Uterus (tissue), 4 donors: ENCODE data around the gene SALL2. TPM values are rescaled to one million over a fixed set of nuclear protein-coding genes. Genes with fewer than 3 reads are reported as not detected.
A peak's percentile ranks its signal among the peaks of the same experiment; 100 is the strongest.

ENCODE experiments used
- DNase-seq, 2 donors: peaks; one replicate each; pipeline ENCODE4 v3.0.0-alpha.2; 2019 to 2020
- H3K27ac ChIP-seq, 2 donors: fragments of 200-600 bp; sonication (generic); 1 replicate in 1 of 2; 2 replicates in 1 of 2; pipeline ENCODE4 v1.5.1; 2016 to 2018
- H3K27me3 ChIP-seq, 2 donors: fragments of 200-600 bp; sonication (generic); one replicate each; pipeline ENCODE4 v1.5.1; 2018 to 2019; ENCODE audit warnings: control low read depth in 1 of 2
- H3K36me3 ChIP-seq, 2 donors: fragments of 200-600 bp; sonication (generic); one replicate each; pipeline ENCODE4 v1.5.1; 2019; ENCODE audit warnings: control low read depth in 1 of 2
- H3K4me1 ChIP-seq, 2 donors: fragments of 200-600 bp; sonication (generic); one replicate each; pipeline ENCODE4 v1.5.1; 2018 to 2019; ENCODE audit warnings: control low read depth in 1 of 2
- H3K4me3 ChIP-seq, 2 donors: fragments of 200-600 bp; sonication (generic); 1 replicate in 1 of 2; 2 replicates in 1 of 2; pipeline ENCODE4 v1.5.1; 2018 to 2019; ENCODE audit warnings: mild to moderate bottlenecking in 1 of 2
- H3K9me3 ChIP-seq, 2 donors: fragments of 200-600 bp; sonication (generic); one replicate each; pipeline ENCODE4 v1.5.1; 2019; ENCODE audit warnings: control low read depth in 1 of 2
- POLR2A ChIP-seq, 2 donors: fragments of 450-650 bp; IDR thresholded peaks; one replicate each; pipeline ENCODE4 v1.6.1; 2016; ENCODE audit warnings: antibody characterized with exemption in 2 of 2, mild to moderate bottlenecking in 1 of 2, moderate library complexity in 1 of 2
- intact Hi-C: fragments of 100-400 bp; cut with DNase I; formaldehyde crosslinking; loops from one replicate; pipeline ENCODE4 v1.15.1; 2023; ENCODE audit warnings: low total_unique reads
- total RNA-seq, 4 donors: library from RNA; depleted of rRNA in 3 of 4; stranded (reverse); fragments of >200 nt in 3 of 4; gene quantifications; one replicate each; pipeline versions ENCODE4 v1.1.0 to v1.2.4, GENCODE V29; 2014 to 2023
- TF ChIP-seq, protein P1 (sequence below), 4 experiments: fragments of 200-600 bp in 2 of 4; fragments of 450-650 bp in 2 of 4; sonication (generic) in 2 of 4; IDR thresholded peaks; one replicate each; pipeline ENCODE4 v1.5.1; 2016 to 2019; ENCODE audit warnings: antibody characterized with exemption in 4 of 4, mild to moderate bottlenecking in 2 of 4, moderate library complexity in 1 of 4
- donor health status: DM: yes; HTN: yes; CAD: no.

SALL2 gene
- total RNA-seq, 4 donors from 2014 or later, result 0.26 to 28.8 (median 10.4) TPM

DNA sequence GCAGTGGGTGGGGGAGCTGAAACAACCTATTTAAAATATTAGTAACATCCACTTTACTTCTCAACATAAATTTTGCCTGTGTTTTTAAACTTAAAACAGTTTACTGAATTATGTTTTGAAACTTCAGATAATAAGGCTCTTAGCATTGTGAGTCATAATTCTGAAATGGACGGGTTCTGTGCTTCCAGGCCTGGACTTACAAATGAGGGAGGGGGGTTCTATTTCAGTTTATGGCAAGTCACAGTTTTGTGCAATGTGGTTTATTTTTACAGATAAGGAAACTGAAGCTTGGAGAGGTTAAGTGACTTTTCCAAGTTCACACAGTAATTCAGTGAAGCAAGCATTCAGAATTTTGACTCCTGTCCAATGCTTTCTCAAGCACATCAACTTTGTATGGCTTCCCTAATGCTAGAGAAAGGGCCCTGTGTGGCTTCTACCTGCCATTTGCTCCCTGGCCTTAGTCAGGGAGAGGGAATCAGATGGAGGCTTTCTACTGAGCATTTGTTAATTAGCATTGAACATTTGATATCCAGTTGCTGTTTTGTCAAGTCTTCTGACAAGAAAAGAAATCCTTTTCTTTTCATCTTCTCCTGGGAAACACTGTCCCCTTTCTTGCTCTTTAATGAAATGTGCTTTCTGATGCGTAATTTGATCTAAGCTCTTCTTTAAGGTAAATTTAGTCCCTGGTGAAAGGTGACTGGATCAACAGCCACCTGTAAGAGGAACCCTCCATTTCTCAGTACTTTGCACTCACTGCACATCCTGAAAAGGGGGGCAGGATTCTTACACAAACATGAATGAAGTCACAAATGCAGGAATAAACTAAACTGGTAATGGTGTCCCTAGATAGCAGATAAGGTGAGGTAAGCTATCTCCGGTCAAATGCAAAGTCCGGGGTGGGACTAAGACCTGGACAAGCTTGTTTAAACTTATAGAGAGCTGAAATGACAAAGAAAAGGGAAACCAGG is 2.5 kb upstream of the SALL2 start:
- intact Hi-C loops, result no loop called here
- Histone ChIP-seq H3K4me3 (no peak overlapping the region), H3K27ac (no peak overlapping the region), H3K9me3 (no peaks in the 10 kb centered on the region), H3K27me3 (no peaks in the 10 kb centered on the region), H3K36me3 (no peaks in the 10 kb centered on the region), H3K4me1 (no peaks in the 10 kb centered on the region)
- DNase-seq, result no peak
- no peak for TF ChIP-seq POLR2A (IDR thresholded peaks at IDR 0.05)
- TF ChIP-seq, protein P1, sequence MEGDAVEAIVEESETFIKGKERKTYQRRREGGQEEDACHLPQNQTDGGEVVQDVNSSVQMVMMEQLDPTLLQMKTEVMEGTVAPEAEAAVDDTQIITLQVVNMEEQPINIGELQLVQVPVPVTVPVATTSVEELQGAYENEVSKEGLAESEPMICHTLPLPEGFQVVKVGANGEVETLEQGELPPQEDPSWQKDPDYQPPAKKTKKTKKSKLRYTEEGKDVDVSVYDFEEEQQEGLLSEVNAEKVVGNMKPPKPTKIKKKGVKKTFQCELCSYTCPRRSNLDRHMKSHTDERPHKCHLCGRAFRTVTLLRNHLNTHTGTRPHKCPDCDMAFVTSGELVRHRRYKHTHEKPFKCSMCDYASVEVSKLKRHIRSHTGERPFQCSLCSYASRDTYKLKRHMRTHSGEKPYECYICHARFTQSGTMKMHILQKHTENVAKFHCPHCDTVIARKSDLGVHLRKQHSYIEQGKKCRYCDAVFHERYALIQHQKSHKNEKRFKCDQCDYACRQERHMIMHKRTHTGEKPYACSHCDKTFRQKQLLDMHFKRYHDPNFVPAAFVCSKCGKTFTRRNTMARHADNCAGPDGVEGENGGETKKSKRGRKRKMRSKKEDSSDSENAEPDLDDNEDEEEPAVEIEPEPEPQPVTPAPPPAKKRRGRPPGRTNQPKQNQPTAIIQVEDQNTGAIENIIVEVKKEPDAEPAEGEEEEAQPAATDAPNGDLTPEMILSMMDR (IDR thresholded peaks at IDR 0.05), result no peak

DNA sequence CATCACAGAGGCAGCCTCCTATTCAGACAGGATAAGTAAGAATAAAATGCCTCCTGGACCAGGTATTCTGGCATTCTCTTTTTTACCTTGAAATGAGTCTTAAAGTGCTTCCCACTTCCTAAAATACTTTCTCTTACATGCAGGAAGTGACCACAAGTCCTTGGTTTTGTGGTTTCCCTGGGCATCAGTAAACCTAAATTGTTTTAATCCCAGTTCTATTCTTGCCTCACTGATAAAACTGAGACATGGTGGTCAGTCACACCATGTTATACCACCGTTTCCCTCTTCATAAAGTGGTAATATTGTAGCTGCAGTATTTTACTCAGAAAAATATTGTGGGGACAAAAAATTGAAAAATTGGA is 1.2 kb upstream of the SALL2 start:
- Histone ChIP-seq H3K27me3 (no peaks in the 10 kb centered on the region), H3K9me3 (no peaks in the 10 kb centered on the region), H3K36me3 (no peaks in the 10 kb centered on the region), H3K4me1 (no peaks in the 10 kb centered on the region), H3K4me3 (no peak overlapping the region), H3K27ac (no peak overlapping the region)
- no peak for DNase-seq
- TF ChIP-seq, protein P1 (IDR thresholded peaks at IDR 0.05), result no peak
- no peak for TF ChIP-seq POLR2A (IDR thresholded peaks at IDR 0.05)
- intact Hi-C loops, result no loop called here

DNA sequence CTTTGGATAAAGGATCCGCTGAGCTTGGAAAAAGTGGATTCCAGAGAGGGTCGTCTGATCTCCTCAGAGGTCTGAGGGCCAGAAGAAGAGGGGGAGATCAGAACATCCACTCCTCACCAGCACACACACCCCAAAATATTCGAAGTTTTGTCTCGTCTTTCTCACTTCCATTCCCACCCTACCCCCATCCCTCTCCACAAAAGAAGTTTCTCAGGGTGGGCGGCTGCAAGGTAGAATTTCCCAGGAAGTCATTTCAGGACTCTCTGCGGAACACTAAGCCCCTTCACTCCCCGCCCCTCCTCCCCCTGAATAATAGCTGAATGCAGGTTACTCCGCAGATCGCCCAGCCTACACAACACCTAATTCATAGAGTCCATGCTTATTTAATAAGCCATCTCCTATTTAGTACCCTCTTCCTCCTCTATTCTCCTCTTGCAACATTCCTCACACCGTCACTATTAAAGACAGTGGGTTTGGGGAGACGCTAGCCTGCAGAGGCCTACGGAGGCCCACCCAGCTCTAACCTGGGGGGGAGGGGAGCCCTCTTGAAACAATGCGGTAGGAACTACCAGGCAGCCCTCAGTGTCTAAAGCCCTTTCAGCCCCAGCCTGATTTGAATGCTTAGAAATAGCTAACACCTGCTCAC is 649 bp upstream of the SALL2 start:
- Histone ChIP-seq H3K27ac (peak overlapping the region; percentile 88 to 92), H3K4me3 (peak overlapping the region; percentile 67 to 99), H3K4me1 (no peaks in the 10 kb centered on the region), H3K27me3 (no peaks in the 10 kb centered on the region), H3K36me3 (no peaks in the 10 kb centered on the region), H3K9me3 (no peaks in the 10 kb centered on the region)
- intact Hi-C loops, result no loop called here
- TF ChIP-seq, protein P1 (IDR thresholded peaks at IDR 0.05), result no peak
- TF ChIP-seq POLR2A (IDR thresholded peaks at IDR 0.05), result no peak
- DNase-seq, result no peak

DNA sequence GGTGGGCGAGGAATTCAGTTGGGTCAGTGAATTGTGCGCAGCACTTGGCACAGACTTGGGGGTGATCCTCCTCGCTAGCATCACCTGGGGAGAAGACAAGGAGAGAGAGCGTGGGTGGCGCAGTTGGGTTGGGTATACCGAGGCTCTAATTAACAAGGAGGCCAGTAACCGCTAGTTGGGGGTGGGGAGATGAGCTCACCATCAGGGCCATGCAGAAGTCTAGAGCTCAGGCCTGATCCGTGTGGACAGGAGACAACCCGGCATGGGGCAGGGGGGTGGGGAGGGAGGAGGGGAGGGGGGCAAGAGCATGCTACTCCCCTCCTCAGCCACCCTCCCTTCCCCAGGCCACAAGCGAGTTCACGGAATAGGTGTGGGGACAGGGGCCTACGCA is 580 bp downstream of the SALL2 start:
- H3K27ac ChIP-seq, result peak overlapping the region; percentile 88 to 92
- no peak for TF ChIP-seq POLR2A (IDR thresholded peaks at IDR 0.05)
- TF ChIP-seq, protein P1 (IDR thresholded peaks at IDR 0.05), result no peak
- intact Hi-C loops, result no loop called here
- no peaks in the 10 kb centered on the region for H3K9me3 ChIP-seq
- DNase-seq, result peak; percentile 40 to 55
- H3K27me3 ChIP-seq, result no peaks in the 10 kb centered on the region
- H3K4me3 ChIP-seq, result peak overlapping the region; percentile 67 to 99
- H3K4me1 ChIP-seq, result no peaks in the 10 kb centered on the region
- no peaks in the 10 kb centered on the region for H3K36me3 ChIP-seq
